Measurements from ENCODE around the gene CHTF18.
"Not testable (repeated sequence)": the region's sequence is repeated elsewhere in the genome, so short reads cannot be mapped to it uniquely, and the experiment has no call there.

CHTF18 gene

DNA sequence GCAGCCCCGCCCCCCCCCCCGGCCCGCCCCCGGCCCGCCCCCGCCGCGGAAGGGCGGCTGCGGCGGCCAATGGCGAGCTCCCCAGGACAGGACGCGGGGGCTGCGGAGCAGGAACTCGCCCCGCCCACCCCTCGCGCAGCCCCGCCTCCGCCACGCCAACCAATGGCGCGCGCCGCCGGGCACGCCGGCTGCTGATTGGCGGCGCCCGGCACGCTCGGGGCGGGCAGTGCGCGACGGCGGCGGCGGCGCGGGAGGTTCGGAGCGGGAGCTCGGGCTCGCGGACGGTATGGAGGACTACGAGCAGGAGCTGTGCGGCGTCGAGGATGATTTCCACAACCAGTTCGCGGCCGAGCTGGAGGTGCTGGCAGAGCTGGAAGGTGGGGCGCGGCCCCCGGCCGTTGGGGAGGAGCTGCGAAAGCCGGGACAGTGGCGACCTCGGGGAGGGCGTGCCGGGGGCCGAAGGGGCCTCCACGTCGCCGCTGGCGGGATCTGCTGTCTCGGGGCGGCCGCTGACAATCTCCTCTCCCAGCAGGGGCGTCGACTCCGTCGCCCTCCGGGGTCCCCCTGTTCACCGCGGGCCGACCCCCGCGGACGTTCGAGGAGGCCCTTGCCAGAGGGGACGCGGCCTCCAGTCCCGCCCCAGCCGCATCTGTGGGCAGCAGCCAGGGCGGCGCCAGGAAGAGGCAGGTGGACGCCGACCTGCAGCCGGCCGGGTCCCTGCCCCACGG lies at the start of gene CHTF18:
Gene CHTF18 (plus strand): TSS at position 222 of the 728 bp plus-strand sequence. CDS start 65 bp downstream, at position 287.
- DNase-seq = peak; percentile 77 to 93 (median 84)

DNA sequence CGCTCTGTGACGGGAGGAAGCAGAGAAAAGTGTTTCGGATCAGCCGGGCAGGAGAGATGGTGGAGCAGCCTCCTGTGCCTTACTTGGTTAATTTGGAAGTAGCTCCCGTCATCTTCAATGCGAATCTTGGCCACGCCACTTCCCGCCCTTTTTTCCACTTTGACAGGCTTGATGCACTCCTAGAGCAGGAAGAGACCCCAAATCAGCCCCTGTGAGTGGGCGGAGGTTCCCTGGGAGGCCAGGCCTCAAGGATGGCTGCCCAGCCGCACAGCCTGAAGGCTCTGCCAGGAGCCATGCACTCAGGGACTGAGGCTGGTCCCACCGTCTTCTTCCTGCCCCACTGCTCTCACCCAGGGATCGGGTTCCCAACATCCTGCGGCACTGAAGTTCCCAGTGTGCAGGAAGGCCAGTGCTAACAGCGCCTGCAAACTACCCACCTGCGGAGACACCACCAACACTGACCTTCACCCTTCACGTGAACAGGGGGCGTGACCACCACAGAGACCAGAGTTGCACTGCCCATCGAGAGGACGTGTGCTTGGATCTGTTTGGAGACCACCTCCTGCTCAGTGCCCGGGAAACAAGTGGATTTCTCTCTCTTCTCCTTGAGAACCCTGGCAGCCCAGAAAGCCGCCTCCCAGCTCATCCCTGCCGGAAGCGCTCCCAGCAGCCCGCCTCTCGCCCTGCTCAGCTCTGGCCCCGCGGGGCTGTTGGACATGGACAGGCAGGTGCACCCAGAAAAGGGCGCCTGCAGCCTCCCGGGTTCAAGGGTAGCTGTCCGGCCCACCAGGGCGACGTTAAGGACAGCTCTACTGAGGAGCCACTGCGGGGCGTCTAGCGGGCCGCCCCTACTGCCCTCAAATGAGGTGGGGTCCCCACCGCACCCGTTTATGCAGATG lies 48.6 kb upstream of the CHTF18 start:
- DNase-seq = no peak

DNA sequence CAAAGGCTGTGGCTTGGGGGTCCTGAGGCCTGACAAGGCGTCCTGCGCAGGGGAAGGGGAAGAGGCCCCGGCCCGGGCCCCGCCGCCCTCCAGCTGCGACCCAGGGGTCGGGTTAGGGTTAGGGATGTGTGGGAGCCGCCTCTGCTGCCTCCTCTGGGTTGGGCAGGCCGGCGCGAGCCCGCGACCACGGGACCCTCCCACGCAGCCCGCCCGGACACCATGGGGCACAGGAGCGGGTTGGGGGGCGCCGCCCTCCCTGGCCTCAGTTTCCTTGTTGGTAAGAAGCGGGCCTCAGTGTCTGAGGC lies 48.0 kb upstream of the CHTF18 start:
- DNase-seq = no peak

DNA sequence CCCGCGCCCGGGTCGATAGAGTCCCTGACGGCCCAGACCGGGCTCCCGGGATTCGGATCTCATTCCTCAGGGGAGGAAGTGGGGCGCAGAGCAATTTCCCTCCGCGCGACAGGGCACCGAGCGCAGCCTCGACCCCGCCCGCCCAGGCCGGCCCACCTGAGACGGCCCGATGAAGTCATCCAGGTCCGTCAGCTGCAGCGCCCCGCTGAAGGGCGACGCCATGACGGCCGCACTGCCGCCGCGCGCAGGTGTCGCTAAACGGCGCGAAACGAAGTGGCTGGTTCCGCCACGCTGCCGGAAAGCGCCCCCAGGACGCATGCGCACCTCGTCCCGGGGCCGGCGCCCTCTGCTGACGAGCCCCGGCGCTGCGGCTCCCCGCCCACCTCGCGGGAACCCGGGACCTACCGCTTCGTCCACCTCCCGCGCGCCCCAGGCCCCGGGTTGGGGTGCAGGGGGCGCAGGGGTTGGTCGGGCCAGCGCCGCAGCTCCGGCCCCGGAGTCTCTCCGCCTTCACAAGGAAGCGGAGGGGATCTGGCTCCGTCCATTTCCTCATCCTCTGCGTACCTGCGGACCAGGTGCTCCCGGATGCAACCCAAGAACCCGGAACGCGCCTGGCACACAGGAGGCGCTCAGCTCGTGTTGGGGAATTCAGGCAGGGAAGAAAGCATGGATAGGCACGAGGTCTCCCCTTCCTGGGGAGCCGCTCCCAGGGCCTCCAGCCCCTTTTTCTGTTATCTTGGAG lies 47.5 kb upstream of the CHTF18 start, which contains the start of gene CIAO3:
Gene CIAO3 (minus strand): TSS at position 234 of the 742 bp plus-strand sequence. CDS start 12 bp downstream, at position 222.
- peak; percentile 89 to 95 (median 92) for DNase-seq

DNA sequence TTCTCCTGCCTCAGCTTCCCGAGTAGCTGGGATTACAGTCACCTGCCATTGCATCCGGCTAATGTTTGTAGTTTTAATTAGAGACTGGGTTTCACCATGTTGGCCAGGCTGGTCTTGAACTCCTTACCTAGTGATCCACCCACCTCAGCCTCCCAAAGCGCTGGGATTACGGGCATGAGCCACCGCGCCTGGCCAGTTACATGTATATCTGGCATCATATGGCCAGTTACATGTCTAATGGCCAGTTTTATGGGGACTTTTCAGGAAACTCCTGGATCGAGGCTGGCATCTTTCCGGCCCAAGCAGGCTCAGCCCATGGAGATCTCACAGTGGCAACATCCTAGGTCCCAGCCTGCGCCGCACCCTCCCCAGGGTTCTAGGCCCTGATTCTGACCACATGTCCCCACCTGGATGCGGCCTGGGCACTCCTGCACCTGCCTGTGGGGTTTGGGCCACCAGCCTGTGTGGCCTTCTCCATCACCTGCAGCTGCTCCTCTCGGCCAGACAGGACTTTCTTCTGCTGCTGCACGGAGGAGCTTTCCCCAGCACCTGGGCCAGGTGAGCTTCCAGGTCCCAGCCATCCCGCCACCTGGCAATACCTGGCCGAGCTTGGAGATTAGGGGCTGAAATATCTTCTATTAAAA lies 46.3 kb upstream of the CHTF18 start:
- no peak for DNase-seq

DNA sequence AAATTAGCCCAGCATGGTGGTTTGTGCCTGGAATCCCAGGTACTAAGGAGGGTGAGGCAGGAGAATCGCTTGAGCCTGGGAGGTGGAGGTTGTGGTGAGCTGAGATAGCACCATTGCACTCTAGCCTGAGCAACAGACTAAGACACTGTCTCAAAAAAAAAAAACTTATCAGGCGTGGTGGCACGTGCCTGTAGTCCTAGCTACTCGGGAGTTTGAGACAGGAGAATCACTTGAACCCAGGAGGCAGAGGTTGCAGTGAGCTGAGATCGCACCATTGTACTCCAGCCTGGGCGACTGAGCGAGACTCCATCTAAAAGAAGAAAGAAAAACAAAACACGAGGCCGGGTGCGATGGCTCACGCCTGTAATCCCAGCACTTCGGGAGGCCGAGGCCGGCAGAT lies 45.5 kb upstream of the CHTF18 start:
- DNase-seq = not testable (repeated sequence)

DNA sequence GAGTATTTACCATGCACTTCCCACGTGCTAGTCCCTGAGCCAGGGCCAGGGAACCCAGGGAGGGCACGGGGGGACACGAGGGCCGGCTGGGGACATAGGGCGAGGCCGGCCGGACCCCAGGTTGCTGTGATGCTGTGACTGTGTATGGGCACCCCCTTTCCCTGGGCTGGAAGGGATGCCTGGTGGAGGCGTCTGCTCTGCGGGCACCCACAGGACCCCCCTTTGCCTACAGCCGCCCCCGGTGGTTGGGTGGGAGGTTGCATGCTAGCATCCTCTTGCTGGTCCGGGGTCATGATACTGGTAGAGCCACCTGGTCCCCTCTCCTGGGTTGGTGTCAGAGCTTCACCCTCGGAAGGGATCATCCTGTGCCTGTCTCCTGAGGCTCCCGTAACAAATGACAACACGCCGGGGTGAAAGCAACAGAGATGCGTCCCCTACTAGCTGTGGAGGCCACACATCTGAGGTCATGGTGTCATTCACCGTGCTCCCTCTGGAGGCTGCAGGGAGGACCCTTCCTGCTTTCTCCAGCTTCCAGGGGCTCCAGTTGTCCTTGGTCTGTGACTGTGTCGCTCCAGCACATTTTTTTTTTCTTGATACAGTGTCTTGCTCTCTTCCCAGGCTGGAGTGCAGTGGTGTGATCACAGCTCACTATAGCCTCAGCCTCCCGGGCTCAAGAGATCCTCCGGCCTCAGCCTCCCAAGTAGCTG lies 44.5 kb upstream of the CHTF18 start:
- DNase-seq = no peak

DNA sequence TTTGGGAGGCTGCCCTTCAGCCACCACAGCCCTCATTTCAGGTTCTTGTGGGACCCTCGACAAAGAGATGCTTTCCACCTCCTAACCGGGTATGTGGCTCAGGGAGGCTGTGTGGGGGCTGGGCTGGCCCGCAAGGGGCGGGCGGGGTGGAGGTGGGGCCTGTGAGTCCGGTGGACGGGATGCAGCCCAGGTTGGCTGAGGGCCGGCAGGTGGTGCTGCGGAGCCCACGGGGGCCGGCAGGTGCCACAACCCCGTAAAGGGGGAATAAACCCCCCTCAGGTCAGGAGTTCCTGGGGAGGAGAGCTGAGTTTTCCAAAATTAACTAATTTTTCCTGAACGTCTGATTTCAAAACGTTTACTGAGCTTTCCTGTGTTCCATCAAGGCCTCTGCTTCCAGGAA lies 42.7 kb upstream of the CHTF18 start:
- no peak for DNase-seq

DNA sequence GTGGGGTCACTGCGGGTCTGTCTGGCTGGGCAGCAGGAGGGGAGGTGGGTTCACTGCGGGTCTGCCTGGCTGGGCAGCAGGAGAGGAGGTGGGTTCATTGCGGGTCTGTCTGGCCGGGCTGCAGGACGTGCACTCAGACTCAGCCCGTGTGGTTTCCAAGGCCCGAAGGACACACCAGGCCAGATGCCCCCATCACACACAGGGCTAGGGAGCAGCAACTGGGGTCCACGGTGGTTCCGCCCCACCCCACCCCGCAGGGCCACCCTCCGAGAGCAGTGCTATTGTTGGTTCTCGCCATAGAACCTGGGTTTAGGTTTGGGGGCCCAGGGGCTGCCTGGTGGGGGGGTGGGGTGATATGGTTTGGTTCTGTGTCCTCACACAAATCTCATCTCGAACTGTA lies 41.8 kb upstream of the CHTF18 start:
- DNase-seq = no peak

DNA sequence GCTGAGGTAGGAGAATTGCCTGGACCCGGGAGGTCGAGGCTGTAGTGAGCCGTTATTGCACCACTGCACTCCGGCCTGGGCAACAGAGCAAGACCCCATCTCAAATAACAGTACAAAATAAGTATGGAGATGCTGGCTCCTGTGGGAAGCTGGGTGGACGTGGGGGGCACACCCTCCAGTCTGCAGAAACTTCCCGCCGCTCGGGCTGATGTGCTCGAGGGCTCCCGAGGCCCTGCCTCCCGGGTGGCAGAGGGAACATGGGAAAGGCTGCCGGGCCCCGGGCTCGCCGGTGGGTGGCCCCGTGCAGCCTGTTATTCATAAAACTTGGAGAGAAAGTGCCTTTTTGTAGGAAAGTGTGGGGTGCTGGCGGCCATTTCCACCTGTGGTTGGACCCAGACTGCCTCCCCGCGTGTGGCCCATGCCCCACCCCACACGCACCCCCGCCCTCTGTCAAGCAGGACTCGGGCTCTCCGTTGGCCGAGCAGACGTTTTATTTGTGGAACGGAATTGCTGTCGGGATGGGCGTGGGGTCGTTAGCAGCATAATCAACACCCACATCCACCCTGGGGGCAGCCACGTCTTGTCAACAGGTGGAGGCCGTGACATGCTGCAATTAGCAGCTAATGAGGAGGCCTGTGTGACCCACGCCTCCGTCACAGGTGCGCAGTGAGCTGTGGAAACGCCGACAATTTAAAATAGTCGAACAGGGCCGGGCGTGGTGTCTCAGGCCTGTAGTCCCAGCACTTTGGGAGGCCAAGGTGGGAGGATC lies 40.3 kb upstream of the CHTF18 start:
- no peak for DNase-seq

DNA sequence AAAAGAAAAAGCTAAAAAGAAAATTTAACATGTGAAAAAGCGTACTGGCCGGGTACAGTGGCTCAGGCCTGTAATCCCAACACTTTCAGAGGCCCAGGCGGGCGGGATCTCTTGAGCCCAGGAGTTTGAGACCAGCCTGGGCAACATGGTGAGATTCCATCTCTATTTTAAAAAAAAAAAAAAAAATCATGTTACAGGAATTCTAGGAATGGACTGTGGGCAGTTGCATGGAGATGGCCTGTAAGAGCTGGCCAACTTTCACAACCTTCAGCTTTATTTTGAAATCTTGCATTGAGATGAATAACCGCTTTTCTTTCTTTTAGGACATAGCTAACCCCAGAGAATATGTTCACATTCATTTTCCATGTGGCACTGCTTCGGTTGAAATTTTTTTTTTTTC lies 39.4 kb upstream of the CHTF18 start:
- DNase-seq = no peak

DNA sequence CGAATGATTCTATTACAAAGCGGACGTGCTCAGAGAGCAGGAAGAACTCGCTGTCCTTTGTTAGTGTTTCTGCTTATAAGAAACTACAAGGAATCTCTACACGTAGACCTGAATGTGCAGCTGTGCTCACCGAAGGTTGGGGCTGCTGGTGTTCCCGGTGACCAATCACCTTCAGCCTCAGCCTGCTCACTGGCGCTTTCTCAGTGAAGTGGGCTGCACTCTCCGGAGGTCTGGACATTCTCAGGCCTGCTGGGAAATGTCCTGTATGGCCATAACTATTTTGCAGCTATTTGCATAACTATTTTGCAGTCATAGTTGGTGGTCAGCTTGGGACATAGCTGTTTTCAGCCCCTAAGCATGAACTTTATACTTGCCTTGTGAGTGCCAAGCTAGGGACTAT lies 37.9 kb upstream of the CHTF18 start:
- DNase-seq = no peak

DNA sequence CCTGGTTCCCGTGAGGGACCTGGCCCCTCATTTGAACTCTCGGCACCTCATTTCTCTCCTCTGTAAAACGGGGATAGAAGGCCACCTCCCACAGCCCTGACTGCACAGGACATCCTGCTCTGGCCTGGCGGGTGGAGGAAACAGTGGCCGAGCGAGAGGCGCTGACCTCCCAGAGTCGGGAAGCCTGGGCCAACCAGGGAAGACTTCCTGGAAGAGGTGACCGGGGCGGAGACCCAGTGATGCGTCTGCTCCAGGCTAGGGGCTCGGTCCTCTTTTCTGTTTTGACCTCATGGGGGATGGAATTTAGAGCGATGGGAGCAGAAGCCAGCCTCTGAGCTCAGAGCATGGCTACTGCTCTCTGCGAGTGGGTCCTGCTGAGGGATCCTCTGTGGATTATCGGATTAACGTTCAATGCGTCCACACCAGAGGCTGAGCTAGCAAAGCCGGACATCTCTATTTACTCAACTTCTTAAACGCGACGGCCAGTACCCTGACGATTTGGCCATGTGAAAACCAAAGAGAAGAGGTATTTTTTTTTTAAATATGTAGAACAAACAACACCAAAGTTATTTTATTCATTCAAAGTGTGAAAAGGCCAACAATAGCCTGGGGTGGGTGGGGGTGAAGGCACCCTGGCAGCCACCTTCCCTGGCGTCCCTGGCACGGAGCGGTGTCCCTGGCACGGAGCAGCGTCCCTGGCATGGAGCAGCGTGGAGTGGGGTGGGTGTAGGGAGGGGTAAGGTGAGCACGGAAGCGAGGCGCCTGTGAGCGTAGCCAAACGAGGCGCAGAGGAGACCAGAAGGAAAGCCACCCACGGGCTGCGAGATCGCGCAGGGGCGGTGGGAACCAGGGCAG lies 37.0 kb upstream of the CHTF18 start:
- DNase-seq = no peak

DNA sequence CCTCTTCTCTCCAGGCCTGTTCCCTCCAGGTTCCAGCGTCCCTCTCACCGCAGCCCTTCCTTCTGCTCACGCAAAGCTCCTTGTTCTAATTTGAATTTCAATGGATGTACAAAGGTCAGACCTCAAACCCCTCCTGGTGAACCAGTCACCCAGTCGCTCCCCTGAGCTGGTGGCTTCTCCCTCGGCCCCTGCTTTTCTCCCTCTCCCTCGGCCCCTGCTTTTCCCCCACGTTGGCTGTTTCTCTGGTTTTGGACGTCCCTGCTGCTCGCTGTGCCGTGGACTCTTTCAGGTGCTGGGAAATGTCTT lies 36.5 kb upstream of the CHTF18 start:
- no peak for DNase-seq

DNA sequence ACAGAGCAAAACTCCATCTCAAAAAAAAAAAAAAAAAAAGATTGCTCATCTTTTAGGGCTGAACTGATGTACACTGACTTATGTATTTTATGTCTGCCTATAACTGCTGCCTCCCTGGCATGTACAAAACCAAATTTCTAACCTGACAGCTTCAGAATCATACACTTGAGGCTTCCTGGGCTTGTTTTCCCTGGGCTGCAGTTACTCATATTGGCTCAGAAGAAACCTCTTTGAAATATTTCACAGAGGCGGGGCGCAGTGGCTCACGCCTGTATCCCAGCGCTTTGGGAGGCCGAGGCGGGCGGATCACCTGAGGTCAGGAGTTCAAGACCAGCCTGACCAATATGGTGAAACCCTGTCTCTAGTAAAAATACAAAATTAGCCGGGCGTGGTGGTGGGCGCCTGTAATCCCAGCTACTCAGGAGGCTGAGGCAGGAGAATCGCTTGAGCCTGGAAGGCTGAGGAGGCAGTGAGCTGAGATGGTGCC lies 34.3 kb upstream of the CHTF18 start:
- DNase-seq = not testable (repeated sequence)

DNA sequence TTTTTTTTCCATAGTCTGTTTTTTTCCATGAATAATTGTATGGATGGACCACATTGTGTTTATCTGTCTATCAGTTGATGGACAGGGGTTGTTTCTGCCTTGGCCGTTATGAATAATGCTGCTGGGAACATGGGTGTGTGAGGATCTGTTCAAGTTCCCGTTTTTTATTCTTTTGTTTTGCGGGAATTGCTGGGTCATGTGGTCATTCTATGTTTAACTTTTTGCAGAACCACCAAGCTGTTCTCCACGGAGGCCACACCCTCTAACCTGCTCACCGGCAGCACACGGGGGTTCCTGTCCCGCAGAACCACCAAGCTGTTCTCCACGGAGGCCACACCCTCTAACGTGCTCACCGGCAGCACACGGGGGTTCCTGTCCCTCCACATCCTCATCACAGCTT lies 33.8 kb upstream of the CHTF18 start:
- no peak for DNase-seq

DNA sequence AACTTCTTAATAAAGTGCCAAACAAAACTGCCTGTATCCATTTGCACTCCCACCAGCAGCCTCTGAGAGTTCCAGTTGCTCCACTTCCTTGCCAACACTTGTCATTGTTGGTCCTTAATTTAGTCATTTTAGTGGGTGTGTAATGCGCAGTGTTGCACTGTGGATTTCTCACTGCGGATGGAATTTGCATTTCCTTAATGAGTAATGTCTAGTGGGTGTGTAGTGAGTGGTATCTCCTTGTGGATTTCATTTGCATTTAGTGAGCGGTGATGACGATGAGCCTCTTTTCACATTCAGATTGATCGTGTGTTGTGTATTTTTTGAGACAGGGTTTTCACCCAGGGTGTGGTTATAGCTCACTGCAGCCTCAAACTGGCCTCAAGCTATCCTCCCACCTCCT lies 32.0 kb upstream of the CHTF18 start:
- DNase-seq = no peak

DNA sequence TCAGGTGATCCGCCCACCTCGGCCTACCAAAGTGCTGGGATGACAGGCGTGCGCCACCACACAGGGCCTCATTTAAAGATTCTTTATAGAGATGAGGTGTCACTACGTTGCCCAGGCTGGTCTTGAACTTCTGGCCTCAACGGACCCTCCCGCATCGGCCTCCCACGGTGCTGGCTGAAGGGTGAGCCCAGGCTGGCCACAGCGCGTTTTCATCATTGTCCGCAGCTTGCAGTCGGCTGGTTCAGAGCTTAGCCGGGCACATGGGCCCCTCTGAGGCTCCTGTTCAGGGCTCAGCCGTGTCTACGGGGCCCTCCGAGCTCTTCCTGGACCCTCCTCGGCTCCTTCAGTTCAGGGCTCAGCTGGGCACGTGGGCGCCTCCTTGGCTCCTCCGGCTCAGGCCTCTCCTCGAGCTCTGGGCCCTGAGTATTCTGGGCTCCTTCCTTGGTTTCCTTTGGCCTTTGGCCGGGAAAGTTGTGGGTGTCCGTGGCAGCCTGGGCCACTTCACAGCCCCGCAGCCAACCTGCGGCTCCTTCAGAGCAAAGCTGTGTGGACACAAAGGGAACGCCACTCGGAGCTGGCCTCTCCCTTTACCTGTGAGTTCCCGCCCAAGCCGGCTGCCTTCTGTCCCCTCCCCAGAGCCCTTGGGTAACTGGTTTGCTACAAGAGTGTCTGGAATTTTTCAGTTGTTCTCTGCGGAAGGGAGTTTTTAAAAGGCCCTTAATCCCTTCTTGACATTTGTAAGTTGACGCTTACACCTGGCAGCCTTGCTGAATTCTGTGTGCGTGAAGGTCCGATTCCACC lies 29.1 kb upstream of the CHTF18 start:
- DNase-seq = no peak

DNA sequence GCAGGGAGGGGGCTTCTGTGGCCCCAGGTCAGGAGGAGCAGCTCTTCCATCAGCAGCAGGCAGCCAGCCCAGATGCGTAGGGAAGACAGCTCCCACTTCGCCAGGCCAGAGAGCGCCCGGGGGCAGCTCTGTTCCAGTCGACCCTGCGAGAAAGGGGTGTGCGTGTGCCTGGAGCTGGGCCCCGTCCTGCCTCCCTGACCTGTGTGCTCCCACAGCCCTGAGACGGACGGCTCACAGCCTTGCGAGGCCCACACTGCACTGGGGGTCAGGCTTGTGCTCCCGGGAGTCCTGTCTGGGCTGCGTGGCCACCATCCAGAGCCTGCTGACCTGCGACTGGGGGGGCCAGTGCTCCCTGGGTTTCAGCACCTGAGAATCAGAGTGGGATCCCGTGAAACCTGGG lies 28.4 kb upstream of the CHTF18 start:
- no peak for DNase-seq

All from activated naive CD4-positive, alpha-beta T cell (primary cell).